ENCODE results near the gene PLXDC2. TPM values are rescaled to one million over a fixed set of nuclear protein-coding genes. Genes with fewer than 3 reads are reported as not detected.

The PLXDC2 gene
- total RNA-seq, 1 donor from 2014 or later: 143 TPM

- peak; percentile 83 for DNase-seq
Observed at GRCh38 chr10:19815731-19816410, 361 bp upstream of the PLXDC2 start.

GRCh38 chr10:19817231-19817933 lies 1.1 kb downstream of the PLXDC2 start:
- DNase-seq (peak; percentile 54), ATAC-seq (peak; percentile 40 to 58)
- TF ChIP-seq CTCF (IDR thresholded peaks at IDR 0.05): no peak
- Histone ChIP-seq H3K27me3 (ENCODE audit: low read depth) (no peaks in the 10 kb centered on the region), H3K9me3 (no peaks in the 10 kb centered on the region), H3K27ac (peak overlapping the region; percentile 90), H3K36me3 (no peaks in the 10 kb centered on the region), H3K4me1 (peaks cover 12% of the 10 kb centered on the region), H3K4me3 (peak overlapping the region; percentile 82)
- intact Hi-C loops (cut with DNase I): no loop called here

More at GRCh38 chr10:19815731-19816410, 361 bp upstream of the PLXDC2 start:
- no peak for TF ChIP-seq CTCF (IDR thresholded peaks at IDR 0.05)
- peak; percentile 73 to 90 for ATAC-seq
- Histone ChIP-seq H3K27ac (peak overlapping the region; percentile 90), H3K27me3 (ENCODE audit: low read depth) (no peaks in the 10 kb centered on the region), H3K36me3 (no peaks in the 10 kb centered on the region), H3K4me3 (peak overlapping the region; percentile 82), H3K4me1 (peaks cover 3% of the 10 kb centered on the region), H3K9me3 (no peaks in the 10 kb centered on the region)
- intact Hi-C loops (cut with DNase I): no loop called here

- H3K27me3 ChIP-seq (ENCODE audit: low read depth): no peaks in the 10 kb centered on the region
- no peaks in the 10 kb centered on the region for H3K9me3 ChIP-seq
- H3K4me1 ChIP-seq: peaks cover 19% of the 10 kb centered on the region
- ATAC-seq (no peak), DNase-seq (no peak)
- no peaks in the 10 kb centered on the region for H3K36me3 ChIP-seq
- peak overlapping the region; percentile 82 for H3K4me3 ChIP-seq
- peak overlapping the region; percentile 51 for H3K27ac ChIP-seq
- TF ChIP-seq CTCF (IDR thresholded peaks at IDR 0.05): no peak
- intact Hi-C loops (cut with DNase I): no loop called here
Observed at GRCh38 chr10:19818876-19819275, 2.6 kb downstream of the PLXDC2 start.

- intact Hi-C loops (cut with DNase I): no loop called here
- no peaks in the 10 kb centered on the region for H3K27me3 ChIP-seq (ENCODE audit: low read depth)
- H3K27ac ChIP-seq: peak overlapping the region; percentile 51
- peak; percentile 80 for TF ChIP-seq CTCF (IDR thresholded peaks at IDR 0.05)
- H3K36me3 ChIP-seq: no peaks in the 10 kb centered on the region
- ATAC-seq: peak in 1 of 2 donors; percentile 11
- no peaks in the 10 kb centered on the region for H3K9me3 ChIP-seq
- H3K4me1 ChIP-seq: peaks cover 24% of the 10 kb centered on the region
- DNase-seq: no peak
- H3K4me3 ChIP-seq: peak overlapping the region; percentile 82
Observed at GRCh38 chr10:19819419-19820033, 3.3 kb downstream of the PLXDC2 start.

GRCh38 chr10:19824381-19825342 lies 8.4 kb downstream of the PLXDC2 start:
- H3K36me3 ChIP-seq: no peaks in the 10 kb centered on the region
- DNase-seq (no peak), ATAC-seq (peak; percentile 68 to 74)
- peaks cover 57% of the 10 kb centered on the region for H3K4me1 ChIP-seq
- intact Hi-C loops (cut with DNase I): no loop called here
- H3K27me3 ChIP-seq (ENCODE audit: low read depth): no peaks in the 10 kb centered on the region
- TF ChIP-seq CTCF (IDR thresholded peaks at IDR 0.05): no peak
- no peak overlapping the region for H3K4me3 ChIP-seq
- no peaks in the 10 kb centered on the region for H3K9me3 ChIP-seq
- peak overlapping the region; percentile 20 for H3K27ac ChIP-seq

Data from lower lobe of right lung (tissue), 2 donors.